Activated naive CD4-positive, alpha-beta T cell treated with anti-CD3 and anti-CD28 coated beads, Interleukin-2, amount 50 U/mL, for 72 hours (primary cell): ENCODE measurements around the gene TMEM175. TPM values are rescaled to one million over a fixed set of nuclear protein-coding genes. Genes with fewer than 3 reads are reported as not detected.
"Not testable (repeated sequence)": the region's sequence is repeated elsewhere in the genome, so short reads cannot be mapped to it uniquely, and the experiment has no call there.

Source experiments
- ATAC-seq, 2 donors: fragments of 150-1000 bp; cut with Tn5 transposase; 2 replicates each; pipeline ENCODE4 v1.10.0; 2021; ENCODE audit warnings: mild to moderate bottlenecking in 2 of 2, moderate library complexity in 2 of 2
- DNase-seq, 2 donors: peaks; one replicate each; pipeline ENCODE4 v3.0.0; 2021 to 2022; ENCODE audit warnings: low spot score in 2 of 2
- H3K27ac Mint-ChIP-seq, 2 donors: one replicate each; pipeline ENCODE4 v1.8.0; 2022; ENCODE audit warnings: mild to moderate bottlenecking in 2 of 2, mixed read lengths in 2 of 2
- H3K36me3 Mint-ChIP-seq, 2 donors: one replicate each; pipeline ENCODE4 v1.8.0; 2022; ENCODE audit warnings: mixed read lengths in 2 of 2
- H3K9me3 Mint-ChIP-seq, 2 donors: one replicate each; pipeline ENCODE4 v1.8.0; 2022; ENCODE audit warnings: mixed read lengths in 2 of 2
- total RNA-seq, 2 donors: library from RNA; stranded (reverse); gene quantifications; one replicate each; pipeline ENCODE4 v1.2.3, GENCODE V29; 2022

The TMEM175 gene
- total RNA-seq, 2 donors from 2014 or later = 12.1 to 13.9 TPM

GRCh38 chr4:965048-965765, 32.9 kb downstream of the TMEM175 start:
- H3K27ac Mint-ChIP-seq = no peak overlapping the region
- DNase-seq (no peak), ATAC-seq (peak in 1 of 2 donors; percentile 72)
- H3K9me3 Mint-ChIP-seq = no peaks in the 10 kb centered on the region
- H3K36me3 Mint-ChIP-seq = no peaks in the 10 kb centered on the region

GRCh38 chr4:965766-966134, 33.5 kb downstream of the TMEM175 start:
- Mint-ChIP-seq H3K36me3 (no peaks in the 10 kb centered on the region), H3K9me3 (no peaks in the 10 kb centered on the region), H3K27ac (no peak overlapping the region)
- ATAC-seq (no peak), DNase-seq (no peak)

- Mint-ChIP-seq H3K27ac (no peak overlapping the region), H3K36me3 (no peaks in the 10 kb centered on the region), H3K9me3 (no peaks in the 10 kb centered on the region)
- no peak for DNase-seq
- no peak for ATAC-seq
These were observed 34.2 kb downstream of the TMEM175 start for GRCh38 chr4:966266-967112.

GRCh38 chr4:967113-968104, 35.1 kb downstream of the TMEM175 start:
- no peaks in the 10 kb centered on the region for H3K9me3 Mint-ChIP-seq
- ATAC-seq = no peak
- no peak overlapping the region for H3K27ac Mint-ChIP-seq
- no peaks in the 10 kb centered on the region for H3K36me3 Mint-ChIP-seq
- DNase-seq = no peak

GRCh38 chr4:968221-968620, 36.0 kb downstream of the TMEM175 start:
- DNase-seq (no peak), ATAC-seq (no peak)
- H3K27ac Mint-ChIP-seq = no peak overlapping the region
- no peaks in the 10 kb centered on the region for H3K9me3 Mint-ChIP-seq
- H3K36me3 Mint-ChIP-seq = no peaks in the 10 kb centered on the region

- no peak for ATAC-seq
- no peak overlapping the region for H3K27ac Mint-ChIP-seq
- H3K9me3 Mint-ChIP-seq = no peaks in the 10 kb centered on the region
- H3K36me3 Mint-ChIP-seq = no peaks in the 10 kb centered on the region
- DNase-seq = no peak
These were observed 36.5 kb downstream of the TMEM175 start for GRCh38 chr4:968621-969394.

- Mint-ChIP-seq H3K27ac (no peak overlapping the region), H3K9me3 (no peaks in the 10 kb centered on the region), H3K36me3 (no peaks in the 10 kb centered on the region)
- DNase-seq (no peak), ATAC-seq (no peak)
These were observed 37.9 kb downstream of the TMEM175 start for GRCh38 chr4:970046-970745.

GRCh38 chr4:970854-971520, 38.7 kb downstream of the TMEM175 start:
- no peaks in the 10 kb centered on the region for H3K36me3 Mint-ChIP-seq
- no peaks in the 10 kb centered on the region for H3K9me3 Mint-ChIP-seq
- ATAC-seq = no peak
- no peak for DNase-seq
- H3K27ac Mint-ChIP-seq = peak overlapping the region in 1 of 2 donors; percentile 29

GRCh38 chr4:971666-972500, 39.6 kb downstream of the TMEM175 start:
- Mint-ChIP-seq H3K36me3 (no peaks in the 10 kb centered on the region), H3K27ac (no peak overlapping the region), H3K9me3 (no peaks in the 10 kb centered on the region)
- ATAC-seq = no peak
- DNase-seq = no peak

GRCh38 chr4:972651-973424, 40.6 kb downstream of the TMEM175 start:
- no peak overlapping the region for H3K27ac Mint-ChIP-seq
- no peaks in the 10 kb centered on the region for H3K9me3 Mint-ChIP-seq
- ATAC-seq (peak; percentile 58 to 63), DNase-seq (peak in 1 of 2 donors; percentile 45)
- H3K36me3 Mint-ChIP-seq = no peaks in the 10 kb centered on the region

- ATAC-seq = peak; percentile 87 to 92
- no peaks in the 10 kb centered on the region for H3K9me3 Mint-ChIP-seq
These were observed 41.5 kb downstream of the TMEM175 start, which contains the start of gene DGKQ for GRCh38 chr4:973431-974397. Gene DGKQ (minus strand): TSS chr4:973569. CDS start chr4:973482, 87 bp downstream.

GRCh38 chr4:974668-975067, 42.4 kb downstream of the TMEM175 start:
- H3K27ac Mint-ChIP-seq = no peak overlapping the region
- no peak for ATAC-seq
- H3K36me3 Mint-ChIP-seq = no peaks in the 10 kb centered on the region
- no peak for DNase-seq
- no peaks in the 10 kb centered on the region for H3K9me3 Mint-ChIP-seq

More at GRCh38 chr4:973431-974397, 41.5 kb downstream of the TMEM175 start, which contains the start of gene DGKQ:
- DNase-seq = peak; percentile 81 to 86
- H3K36me3 Mint-ChIP-seq = no peaks in the 10 kb centered on the region
- no peak within 1 kb of the TSS for H3K27ac Mint-ChIP-seq

GRCh38 chr4:976016-976415, 43.8 kb downstream of the TMEM175 start:
- H3K27ac Mint-ChIP-seq, ATAC-seq, H3K36me3 Mint-ChIP-seq, H3K9me3 Mint-ChIP-seq, DNase-seq: not testable (repeated sequence)
